Endothelial cell of umbilical vein (primary cell): Measurements from ENCODE around the gene VPS8.

Source experiments
- CTCF ChIP-seq, 2 donors: IDR thresholded peaks; 1 replicate in 1 of 2; 2 replicates in 1 of 2; pipeline ENCODE4 v1.5.1; 2011; ENCODE audit warnings: low read length in 2 of 2, mild to moderate bottlenecking in 2 of 2, moderate library complexity in 2 of 2, control low read depth in 1 of 2, inconsistent platforms in 1 of 2, low read depth in 1 of 2; ENCODE audit not compliant: insufficient read depth in 1 of 2; ENCODE audit errors: extremely low read depth in 1 of 2
- EZH2 ChIP-seq: IDR thresholded peaks from 2 replicates; pipeline ENCODE4 v1.6.1; 2012; ENCODE audit warnings: borderline replicate concordance, low read depth, mild to moderate bottlenecking, moderate library complexity, low read length, inconsistent platforms; ENCODE audit not compliant: severe bottlenecking
- POLR2A ChIP-seq: IDR thresholded peaks from 2 replicates; pipeline ENCODE4 v1.6.1; 2012; ENCODE audit warnings: low read depth, mild to moderate bottlenecking, control low read depth, low read length
- POLR2AphosphoS5 ChIP-seq: IDR thresholded peaks from 2 replicates; pipeline ENCODE4 v1.6.1; 2012; ENCODE audit warnings: low read depth, mild to moderate bottlenecking, control low read depth, low read length, moderate library complexity; ENCODE audit not compliant: insufficient read depth

GRCh38 chr3:184791171-184791570 is 20.8 kb upstream of the VPS8 start:
- TF ChIP-seq POLR2A (no peak), EZH2 (no peak), CTCF (IDR thresholded peaks at IDR 0.05; ENCODE audit: extremely low read depth in 1 of 2, insufficient read depth in 1 of 2, low read depth in 1 of 2, low read length in 2 of 2) (no peak), POLR2AphosphoS5 (no peak)
